HG03469 (cell line): ENCODE data around the gene SLC25A19.
"Not testable (repeated sequence)": the region's sequence is repeated elsewhere in the genome, so short reads cannot be mapped to it uniquely, and the experiment has no call there.

Experiments used
- ATAC-seq: cut with Tn5 transposase; IDR thresholded peaks from one replicate; pipeline ENCODE4 v1.9.1; 2021; ENCODE audit warnings: mild to moderate bottlenecking, moderate library complexity, moderate number of reproducible peaks; ENCODE audit not compliant: unreplicated experiment

Gene SLC25A19

DNA sequence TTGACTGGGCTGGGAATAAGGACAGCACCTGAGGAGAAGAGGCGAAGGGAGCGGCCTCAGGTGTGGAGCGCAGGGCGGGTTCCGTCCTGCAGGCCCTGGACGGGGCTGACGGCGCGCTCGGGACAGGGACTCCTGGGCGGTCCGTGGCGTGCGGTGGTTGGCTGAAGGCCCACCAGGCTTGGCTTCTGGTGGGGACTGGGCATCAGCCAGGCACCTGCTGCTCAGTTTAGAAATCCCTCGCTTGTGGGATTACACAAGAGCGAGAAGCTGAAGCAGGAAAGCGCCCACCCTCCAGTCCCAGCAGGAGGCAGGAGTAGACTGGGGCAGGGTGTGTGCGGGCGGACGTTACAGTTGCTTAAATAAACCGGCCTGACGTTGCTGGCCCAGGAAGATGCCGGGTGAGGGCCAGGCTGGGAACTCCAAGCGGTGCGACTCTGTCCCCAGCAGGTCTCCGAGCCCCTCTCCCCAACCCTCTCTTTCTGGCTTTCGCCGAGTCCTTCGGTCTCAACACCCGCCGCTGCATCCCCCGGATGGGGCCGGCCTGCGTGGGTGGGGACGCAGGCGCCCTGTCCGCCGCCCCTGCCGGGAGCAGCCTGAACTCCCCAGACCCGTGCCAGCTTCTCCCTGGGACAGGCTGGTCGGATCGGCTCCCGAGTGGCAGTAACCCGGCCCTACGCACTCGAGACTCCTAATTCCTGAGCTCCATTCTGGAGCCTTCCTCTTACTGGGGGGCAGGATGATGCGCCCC lies 18.8 kb downstream of the SLC25A19 start:
- ATAC-seq, result peak; percentile 6

DNA sequence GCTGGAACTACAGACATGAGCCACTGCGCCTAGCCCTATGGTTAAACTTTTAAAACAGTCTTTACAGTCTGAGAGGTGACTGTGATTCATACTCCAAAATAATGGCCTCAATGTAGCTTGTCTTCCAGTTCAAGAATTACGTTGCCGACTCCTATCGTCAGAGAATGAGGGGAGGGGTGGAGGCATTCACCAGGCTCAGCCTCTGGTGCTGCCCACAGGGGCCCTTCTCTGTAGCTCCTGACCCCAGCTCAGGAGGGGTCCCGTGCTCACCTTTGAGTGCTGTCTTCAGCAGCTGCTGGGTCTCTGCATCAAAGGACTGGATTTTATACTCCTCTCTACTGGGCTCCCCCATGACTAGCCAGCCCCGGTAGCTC lies 19.4 kb downstream of the SLC25A19 start:
- ATAC-seq, result no peak

DNA sequence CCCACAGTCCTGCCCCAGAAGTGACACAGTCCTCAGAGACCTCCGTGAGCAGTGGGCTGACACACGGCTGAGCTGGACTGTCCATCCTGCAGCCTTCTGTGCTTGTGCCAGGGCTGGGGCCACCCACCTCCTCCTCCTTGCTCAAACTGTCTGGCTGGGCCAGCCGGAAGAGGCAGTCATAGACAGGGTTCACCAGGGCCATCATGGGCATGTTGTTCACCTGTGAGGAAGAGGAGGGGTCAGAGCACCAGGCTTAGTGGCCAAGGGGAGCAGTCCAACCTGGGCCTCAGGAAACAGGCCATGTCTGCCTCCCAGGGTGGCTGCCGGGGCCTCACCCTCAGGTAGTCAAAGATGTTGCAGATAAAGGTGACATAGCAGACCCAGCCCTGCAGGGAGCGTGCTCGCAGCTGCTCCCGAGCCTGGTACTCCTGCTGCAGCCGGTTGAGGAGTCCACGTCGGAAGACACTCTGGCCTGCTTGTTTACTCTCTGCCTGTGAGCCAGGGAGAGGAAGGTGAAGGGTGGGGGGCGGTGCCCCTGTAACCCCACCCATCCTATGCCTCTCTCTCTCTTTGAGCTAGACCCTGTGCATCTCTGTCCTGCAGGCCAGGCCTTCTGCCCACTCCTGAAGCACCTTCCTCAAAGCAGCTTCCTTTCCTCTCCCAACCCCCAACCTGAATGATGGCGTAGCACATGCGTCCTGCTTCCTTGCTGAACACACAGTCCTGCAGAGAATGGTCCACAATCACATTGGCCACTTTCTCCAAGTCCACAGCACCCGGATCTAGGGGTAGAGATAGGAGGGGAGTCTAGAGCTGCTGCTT lies 21.6 kb downstream of the SLC25A19 start:
- no peak for ATAC-seq

DNA sequence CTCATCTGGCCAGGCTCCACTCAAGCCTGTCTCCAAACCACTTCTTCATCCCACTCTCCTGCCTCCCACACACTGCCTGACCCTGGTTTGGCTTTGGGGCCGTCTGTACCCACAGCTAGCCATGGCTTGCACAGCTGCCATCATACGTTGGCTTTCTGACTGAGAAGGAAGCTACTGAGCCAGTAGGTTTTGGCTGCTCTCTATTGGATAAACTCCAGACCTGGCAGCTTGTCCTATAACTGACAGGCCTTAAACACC lies 22.2 kb downstream of the SLC25A19 start:
- ATAC-seq, result no peak

DNA sequence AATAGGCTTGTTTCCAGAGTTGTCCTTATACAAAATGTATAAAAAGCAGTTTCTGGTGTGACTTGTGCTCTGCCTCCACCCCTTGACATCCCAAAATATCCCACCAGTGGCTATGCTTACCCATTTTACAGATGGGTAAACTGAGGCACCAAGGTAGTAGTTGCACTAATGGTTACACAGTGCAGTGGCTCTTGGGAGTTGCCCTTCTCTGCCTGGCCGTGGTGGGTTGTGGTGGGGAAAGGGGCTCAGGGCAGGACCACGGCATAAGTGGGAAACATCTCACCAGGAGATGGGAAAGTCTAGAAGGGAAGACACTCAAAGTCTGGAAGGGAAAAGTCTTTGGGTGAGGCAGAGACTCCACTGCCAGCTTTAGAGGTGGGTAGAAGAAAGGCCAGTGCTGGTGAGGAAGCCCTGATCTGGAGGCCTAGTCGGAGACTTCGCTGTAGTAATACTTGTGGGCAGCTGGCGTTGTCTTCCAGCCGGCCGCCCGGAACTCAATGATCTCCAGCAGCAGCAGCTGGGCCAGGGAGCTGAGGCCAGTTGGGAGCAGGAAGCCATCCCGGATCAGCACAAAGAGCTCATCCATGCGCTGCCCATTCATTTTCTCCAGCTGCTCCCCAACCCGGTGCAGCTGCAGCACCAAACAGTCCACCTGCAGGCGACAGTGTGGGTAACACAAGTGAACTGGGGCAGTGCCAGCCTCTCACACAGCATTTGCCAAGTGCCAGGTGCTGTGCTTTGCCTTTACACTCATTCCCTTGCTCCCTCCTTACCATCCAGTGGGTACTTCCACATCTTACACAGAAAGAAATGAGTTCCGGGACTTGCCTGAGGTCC lies 22.7 kb downstream of the SLC25A19 start:
- no peak for ATAC-seq

DNA sequence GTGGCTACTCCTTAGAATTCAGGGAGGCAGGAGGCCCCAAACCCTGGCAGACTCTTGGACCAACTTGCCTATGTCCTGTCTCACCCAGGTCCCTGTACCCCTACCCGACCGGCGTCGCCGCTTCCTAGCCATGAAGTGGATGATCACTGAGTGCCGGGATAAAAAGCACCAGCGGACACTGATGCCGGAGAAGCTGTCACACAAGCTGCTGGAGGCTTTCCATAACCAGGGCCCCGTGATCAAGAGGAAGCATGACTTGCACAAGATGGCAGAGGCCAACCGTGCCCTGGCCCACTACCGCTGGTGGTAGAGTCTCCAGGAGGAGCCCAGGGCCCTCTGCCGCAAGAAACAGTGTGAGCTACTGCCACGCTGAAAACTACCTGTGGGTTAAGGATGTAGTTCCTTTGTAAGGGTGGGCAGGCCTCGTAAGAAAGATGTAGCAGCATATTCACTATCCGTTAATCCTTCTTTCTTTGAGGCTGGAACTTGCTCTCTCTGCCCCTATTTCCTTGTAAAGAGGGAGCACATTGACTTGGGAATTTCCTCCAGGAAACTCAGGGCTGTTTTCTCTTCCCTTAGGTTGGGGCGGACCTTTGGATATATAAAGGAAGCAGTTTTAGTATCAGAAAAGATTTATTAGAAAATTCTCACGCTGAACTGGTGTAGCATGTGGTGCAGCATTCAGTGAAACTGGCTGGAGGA lies 23.5 kb downstream of the SLC25A19 start:
- ATAC-seq, result no peak

DNA sequence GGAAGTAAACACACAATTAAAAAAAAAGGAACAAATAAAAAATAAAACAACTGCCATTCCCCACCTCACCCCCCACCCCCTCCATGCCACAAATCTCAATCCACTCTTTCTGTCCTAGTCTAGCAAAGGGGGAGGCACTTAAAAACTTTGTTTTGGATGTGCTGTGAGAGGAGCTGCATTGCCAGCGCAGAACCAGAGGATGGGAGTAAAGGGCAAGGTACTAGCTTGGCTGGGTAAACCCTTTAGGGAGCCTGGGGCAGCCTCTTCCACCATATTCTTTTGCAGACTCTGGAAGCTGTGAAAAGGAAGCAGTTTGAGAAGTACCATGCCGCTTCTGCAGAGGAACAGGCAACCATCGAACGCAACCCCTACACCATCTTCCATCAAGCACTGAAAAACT lies 26.2 kb downstream of the SLC25A19 start:
- ATAC-seq, result no peak

DNA sequence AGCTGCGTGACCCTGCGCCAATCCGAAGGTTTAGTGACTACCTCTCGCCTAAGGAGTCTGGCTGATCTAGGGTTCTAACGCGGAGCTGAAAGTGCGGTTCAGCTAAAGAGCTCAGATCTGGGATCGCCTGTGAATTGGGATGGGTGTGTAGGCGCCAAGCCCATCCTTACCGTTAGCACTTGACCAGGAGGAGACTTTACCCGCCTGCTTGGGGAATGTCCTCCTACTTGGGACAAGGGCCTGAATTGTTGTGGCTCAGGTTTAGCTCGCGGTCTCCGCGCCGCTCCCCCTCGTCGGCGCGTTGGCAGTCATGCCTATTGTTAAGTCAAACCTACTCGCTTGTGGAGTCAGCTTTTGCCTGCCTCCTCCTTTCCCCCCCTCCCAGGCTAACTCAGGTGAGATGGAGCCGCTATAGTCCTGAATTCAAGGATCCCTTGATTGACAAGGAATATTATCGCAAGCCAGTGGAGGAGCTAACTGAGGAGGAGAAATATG lies 27.1 kb downstream of the SLC25A19 start:
- no peak for ATAC-seq

DNA sequence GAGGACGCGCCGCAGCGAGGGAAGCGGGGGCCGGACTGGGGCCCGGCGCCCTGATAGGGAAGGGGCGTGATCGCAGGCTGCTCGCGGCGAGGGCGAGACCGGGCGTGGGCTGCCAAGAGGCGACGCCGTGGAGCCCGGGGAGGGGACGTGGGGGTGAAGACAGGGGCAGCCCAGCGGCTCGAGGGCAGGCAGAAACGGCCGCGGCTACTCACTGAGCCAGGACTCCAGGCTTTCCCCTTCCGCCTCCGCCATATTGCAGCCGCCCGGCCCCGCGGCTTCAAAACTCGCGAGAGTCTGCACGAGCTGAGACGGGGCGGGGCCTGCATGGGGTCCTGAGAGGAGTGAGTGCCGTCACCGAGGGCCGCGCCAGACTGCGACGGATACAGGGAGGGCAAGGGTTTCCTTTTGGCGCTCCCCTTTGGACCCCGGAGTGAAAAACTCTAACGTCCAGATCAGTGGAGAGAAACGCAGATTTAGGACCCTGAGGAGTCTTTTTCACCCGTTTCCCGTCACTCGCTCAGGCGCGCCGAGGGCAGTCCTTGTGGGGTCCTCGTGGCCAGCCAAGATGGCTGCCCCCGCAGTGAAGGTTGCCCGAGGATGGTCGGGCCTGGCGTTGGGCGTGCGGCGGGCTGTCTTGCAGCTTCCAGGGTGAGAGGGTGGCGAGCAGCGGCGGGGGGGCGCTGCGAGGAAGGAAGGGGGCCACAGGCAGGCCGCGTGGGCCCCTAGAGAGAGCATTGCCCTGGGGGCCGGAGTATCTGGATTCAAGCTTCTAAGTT lies 27.7 kb downstream of the SLC25A19 start, which contains the start of the genes GGA3 and MRPS7:
Gene GGA3, minus strand, starts transcription at position 271 of the 776 bp plus-strand sequence. Its CDS starts 19 bp downstream, at position 252.
Gene MRPS7, plus strand, starts transcription at position 544 of the 776 bp plus-strand sequence. Its CDS starts 22 bp downstream, at position 566.
- peak; percentile 71 for ATAC-seq

DNA sequence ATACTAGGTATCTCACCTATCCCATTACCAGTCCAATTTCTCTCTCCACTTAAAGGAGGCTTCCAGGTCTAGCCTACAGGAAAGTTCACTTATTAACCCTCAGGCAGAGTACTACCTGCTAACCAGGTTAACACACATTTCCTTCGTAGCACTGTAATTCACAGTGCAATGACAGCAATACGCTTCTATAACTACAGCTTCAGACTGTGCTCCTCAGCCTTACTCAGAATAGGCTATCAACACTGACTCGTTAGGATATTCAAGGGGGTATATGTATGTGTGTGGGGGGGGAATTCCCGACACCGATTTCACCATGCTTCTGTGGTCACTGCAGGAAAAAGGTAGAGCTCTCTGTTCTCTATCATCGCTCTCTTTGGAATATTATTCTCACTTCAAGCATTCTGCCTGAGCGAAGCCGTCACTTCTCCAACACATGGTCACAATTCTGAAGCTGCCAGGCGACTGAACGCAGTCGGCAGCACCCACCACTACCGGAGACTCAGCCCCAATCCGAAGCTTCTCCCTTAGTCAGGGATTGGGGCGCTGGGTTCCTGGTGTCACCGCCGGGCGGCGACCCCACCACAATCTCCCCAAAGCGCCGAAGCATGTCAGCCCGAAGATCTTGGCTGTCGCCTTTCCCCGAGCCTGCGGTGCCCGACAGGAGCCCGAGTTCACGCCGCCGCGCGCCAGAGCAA lies 28.4 kb downstream of the SLC25A19 start:
- ATAC-seq, result peak; percentile 18

DNA sequence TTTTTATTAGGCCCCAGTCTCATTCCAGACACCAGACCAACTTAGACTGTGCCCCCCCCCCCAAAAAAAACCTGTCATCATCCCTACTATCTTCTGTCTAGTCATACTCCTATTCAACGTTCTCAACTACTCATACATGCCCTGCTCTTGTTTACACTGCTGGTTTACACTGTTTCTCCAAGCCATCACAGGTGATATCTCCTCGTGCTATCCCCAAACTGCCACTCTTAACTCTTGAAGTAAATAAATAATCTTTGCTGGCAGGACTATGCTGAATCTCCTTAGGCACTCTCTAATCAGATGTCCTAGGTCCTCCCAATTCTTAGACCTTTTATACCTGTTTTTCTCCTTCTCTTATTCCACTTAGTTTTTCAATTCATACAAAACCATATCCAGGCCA lies 32.0 kb downstream of the SLC25A19 start:
- not testable (repeated sequence) for ATAC-seq

DNA sequence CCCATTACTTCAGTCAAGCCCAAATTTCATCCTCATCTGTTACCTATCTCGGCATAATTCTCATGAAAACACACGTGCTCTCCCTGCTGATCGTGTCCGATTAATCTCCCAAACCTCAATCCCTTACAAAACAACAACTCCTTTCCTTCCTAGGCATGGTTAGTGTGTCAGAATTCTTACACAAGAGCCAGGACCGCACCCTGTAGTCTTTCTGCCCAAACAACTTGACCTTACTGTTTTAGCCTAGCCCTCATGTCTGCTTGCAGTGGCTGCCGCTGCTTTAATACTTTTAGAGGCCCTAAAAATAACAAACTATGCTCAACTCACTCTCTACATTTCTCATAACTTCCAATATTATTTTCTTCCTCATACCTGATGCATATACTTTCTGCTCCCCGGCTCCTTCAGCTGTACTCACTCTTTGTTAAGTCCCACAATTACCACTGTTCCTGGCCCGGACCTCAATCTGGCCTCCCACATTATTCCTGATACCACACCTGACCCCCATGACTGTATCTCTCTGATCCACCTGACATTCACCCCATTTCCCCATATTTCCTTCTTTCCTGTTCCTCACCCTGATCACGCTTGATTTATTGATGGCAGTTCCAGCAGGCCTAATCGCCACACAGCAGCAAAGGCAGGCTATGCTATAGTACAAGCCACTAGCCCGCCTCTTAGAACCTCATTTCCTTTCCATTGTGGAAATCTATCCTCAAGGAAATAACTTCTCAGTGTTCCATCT lies 33.1 kb downstream of the SLC25A19 start:
- not testable (repeated sequence) for ATAC-seq

DNA sequence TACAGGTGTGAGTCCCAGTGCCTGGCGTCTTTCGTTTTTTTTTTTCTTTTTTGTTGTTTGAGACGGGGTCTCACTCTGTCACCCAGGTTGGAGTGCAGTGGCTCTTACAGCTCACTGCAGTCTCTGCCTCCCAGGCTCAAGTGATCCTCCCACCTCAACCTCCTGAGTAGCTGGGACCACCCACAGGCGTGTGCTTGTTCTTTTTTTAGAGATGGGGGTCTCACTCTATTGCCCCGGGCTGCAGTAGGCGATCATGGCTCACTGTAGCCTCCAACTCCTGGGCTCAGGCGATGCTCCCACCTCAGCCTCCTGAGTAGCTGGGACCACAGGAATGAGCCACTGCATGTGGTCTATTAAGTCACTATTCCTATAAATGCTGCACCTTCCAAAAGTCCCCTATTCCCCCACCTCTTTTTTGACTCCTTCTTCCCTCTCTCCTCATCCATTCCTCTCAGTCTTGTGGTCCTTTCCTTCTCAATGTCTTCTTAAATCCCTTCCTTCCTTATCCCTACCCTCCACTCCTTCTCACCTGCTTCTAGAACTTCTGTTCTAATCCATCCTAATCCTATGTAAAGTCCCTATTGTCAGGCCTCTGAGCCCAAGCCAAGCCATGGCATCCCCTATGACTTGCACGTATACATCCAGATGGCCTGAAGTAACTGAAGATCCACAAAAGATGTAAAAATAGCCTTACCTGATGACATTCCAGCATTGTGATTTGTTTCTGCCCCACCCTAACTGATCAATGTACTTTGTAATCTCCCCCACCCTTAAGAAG lies 37.0 kb downstream of the SLC25A19 start:
- ATAC-seq, result no peak

DNA sequence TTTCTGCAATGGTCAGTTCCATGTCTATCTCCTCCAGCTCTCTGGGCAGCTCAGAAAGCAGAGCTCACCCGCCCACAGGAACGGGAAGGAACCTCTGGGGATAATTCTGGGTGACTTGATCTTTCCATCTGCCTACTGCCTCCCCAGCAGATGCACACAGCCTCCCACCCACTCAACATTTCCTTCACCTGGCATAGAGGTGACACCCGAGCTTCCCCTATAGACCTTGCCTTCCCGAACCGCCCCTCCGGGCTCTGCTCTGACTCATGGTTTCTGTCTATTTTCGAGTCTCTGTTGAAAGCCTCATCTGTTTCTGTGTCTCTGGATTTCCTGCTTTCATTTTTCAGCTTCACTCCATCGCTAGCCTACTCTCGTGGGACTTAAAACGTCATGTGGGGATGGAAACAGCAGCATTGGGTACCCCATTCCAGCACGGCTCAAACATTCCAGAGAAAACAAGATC lies 39.2 kb downstream of the SLC25A19 start:
- ATAC-seq, result no peak

DNA sequence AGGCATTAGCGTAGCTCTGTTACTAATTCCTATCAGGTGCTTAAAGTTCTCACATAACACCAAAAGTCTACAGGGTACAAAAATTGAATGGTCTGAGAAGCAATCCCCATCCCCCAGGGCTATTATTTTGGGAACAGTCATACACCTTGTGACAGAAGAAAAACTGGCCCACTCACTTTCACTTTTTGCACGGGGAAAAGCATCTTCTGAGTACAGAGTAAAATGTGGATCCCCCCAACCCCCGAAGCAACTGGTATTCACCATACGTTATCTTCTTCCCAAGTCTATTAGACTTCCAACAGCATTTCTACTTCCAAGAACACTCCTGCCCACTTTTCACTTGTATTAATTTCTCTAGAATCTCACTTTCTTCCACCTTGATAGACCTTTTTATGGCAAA lies 39.7 kb downstream of the SLC25A19 start:
- no peak for ATAC-seq

DNA sequence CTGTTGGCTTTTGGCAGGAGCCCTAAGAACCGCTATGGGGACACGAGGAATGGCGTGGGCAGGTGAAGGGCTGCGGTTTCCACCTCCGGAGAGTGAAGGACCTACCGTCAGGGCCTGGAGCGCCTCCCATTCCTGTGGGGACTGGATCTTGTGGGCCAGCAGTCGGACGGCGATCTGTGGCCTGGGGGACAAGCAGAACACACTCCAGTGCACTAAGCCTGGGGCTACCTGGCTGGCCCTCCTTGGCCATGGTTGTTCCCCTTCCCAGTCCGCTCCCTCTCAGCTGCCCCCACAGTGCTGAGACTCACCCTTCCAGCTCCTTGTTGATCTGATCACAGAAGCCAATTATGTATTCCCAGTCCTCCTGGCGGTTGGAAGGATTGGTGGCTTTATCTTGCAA lies 42.8 kb downstream of the SLC25A19 start:
- no peak for ATAC-seq

DNA sequence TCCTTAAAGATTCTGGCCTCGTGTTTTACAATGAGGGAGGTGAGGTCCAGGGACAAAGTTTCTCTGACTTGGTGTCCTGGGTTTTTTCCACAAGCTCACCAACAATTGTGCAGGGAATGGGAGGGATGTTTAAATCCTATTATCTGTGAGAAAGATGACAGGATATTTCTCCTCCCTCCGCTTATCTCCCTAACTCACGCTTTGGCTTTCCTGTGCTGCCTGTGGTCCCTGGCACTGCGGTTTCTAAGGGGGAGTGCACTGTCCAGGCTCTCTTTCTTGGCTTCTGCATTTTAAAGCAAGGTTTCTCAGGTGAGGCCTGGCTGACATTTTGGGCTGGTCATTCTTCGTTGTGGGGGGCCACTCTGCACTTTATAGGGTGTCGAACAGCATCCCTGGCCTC lies 44.2 kb downstream of the SLC25A19 start:
- ATAC-seq, result no peak
